Measurements from ENCODE around the gene SARDH.

DNA sequence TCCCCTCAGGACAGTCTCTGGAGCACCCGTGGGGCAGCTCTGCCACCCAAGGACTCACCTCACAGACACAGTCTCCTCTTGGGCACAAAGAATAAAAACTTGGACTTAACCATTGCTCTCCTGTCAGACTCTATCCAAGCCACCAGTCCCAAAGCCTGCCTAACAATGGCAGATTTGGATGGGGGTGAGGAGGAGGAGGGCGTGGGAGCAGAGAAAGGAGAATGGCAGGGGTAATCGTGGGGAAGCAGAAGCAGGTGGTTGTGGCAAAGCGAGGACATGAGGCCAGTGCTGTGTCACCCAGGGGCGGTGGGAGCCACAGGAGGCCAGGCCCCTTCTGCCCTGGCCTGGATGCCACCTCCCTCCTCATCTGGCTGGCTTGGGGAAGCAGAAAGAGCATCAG is 123.5 kb downstream of the SARDH start:
- TF ChIP-seq POLR2A (IDR thresholded peaks at IDR 0.05): no peak
- TF ChIP-seq, protein P1, sequence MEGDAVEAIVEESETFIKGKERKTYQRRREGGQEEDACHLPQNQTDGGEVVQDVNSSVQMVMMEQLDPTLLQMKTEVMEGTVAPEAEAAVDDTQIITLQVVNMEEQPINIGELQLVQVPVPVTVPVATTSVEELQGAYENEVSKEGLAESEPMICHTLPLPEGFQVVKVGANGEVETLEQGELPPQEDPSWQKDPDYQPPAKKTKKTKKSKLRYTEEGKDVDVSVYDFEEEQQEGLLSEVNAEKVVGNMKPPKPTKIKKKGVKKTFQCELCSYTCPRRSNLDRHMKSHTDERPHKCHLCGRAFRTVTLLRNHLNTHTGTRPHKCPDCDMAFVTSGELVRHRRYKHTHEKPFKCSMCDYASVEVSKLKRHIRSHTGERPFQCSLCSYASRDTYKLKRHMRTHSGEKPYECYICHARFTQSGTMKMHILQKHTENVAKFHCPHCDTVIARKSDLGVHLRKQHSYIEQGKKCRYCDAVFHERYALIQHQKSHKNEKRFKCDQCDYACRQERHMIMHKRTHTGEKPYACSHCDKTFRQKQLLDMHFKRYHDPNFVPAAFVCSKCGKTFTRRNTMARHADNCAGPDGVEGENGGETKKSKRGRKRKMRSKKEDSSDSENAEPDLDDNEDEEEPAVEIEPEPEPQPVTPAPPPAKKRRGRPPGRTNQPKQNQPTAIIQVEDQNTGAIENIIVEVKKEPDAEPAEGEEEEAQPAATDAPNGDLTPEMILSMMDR (IDR thresholded peaks at IDR 0.05): no peak
- TF ChIP-seq EP300 (IDR thresholded peaks at IDR 0.05): no peak
